Esophagus squamous epithelium (tissue), 5 donors: ENCODE measurements around the gene ABLIM2. TPM values are rescaled to one million over a fixed set of nuclear protein-coding genes. Genes with fewer than 3 reads are reported as not detected.

Source experiments
- DNase-seq: peaks from one replicate; lab custom pipeline; 2025; lab: John Stamatoyannopoulos, UW
- H3K27ac ChIP-seq, 4 donors: fragments of 200-600 bp; sonication (generic); one replicate each; pipeline ENCODE4 v1.5.1; 2016 to 2019; ENCODE audit warnings: mild to moderate bottlenecking in 1 of 4
- H3K27me3 ChIP-seq, 4 donors: fragments of 200-600 bp; sonication (generic); 1 replicate in 3 of 4; 2 replicates in 1 of 4; pipeline versions ENCODE4 v1.5.1 to v1.6.0; 2017 to 2021; ENCODE audit warnings: antibody characterized with exemption in 1 of 4
- H3K36me3 ChIP-seq, 3 donors: fragments of 200-600 bp; sonication (generic); one replicate each; pipeline ENCODE4 v1.5.1; 2016 to 2019
- H3K4me1 ChIP-seq, 3 donors: fragments of 200-600 bp; sonication (generic); one replicate each; pipeline ENCODE4 v1.5.1; 2017 to 2019
- H3K4me3 ChIP-seq, 4 donors: fragments of 200-600 bp; sonication (generic); 1 replicate in 3 of 4; 2 replicates in 1 of 4; pipeline ENCODE4 v1.5.1; 2016 to 2019; ENCODE audit warnings: mild to moderate bottlenecking in 2 of 4, moderate library complexity in 1 of 4
- H3K9me3 ChIP-seq, 3 donors: fragments of 200-600 bp; sonication (generic); one replicate each; pipeline ENCODE4 v1.5.1; 2016 to 2019
- CTCF ChIP-seq, 6 experiments: fragments of 450-650 bp in 4 of 6; fragments of 200-600 bp in 2 of 6; sonication (generic) in 2 of 6; IDR thresholded peaks; one replicate each; pipeline ENCODE4 v1.5.1; 2016 to 2019; ENCODE audit warnings: antibody characterized with exemption in 6 of 6, mild to moderate bottlenecking in 4 of 6, moderate library complexity in 4 of 6
- POLR2A ChIP-seq, 4 donors: fragments of 450-650 bp; IDR thresholded peaks; one replicate each; pipeline ENCODE4 v1.6.1; 2017; ENCODE audit warnings: antibody characterized with exemption in 4 of 4, mild to moderate bottlenecking in 4 of 4, moderate library complexity in 3 of 4
- WGBS, 2 donors: methylation state at CpG; one replicate each; pipeline ENCODE4 v1.1.5; 2018; 5-methylcytosine and 5-hydroxymethylcytosine counted together
- intact Hi-C: fragments of 100-400 bp; cut with DNase I; formaldehyde crosslinking; loops from one replicate; pipeline ENCODE4 v1.15.0; 2022
- total RNA-seq, 4 donors: library from RNA; depleted of rRNA; stranded (reverse); fragments of >200 nt; gene quantifications; one replicate each; pipeline ENCODE4 v1.1.0, GENCODE V29; 2016
- donor health status: DM: yes; HTN: yes; CAD: no.

ABLIM2 gene
- total RNA-seq, 4 donors from 2014 or later, result 13.5 to 26.7 (median 15.7) TPM

- Histone ChIP-seq H3K4me3 (no peak overlapping the region), H3K4me1 (peaks cover 0 to 2% (median under 1%) of the 10 kb centered on the region in 3 donors), H3K27me3 (no peaks in the 10 kb centered on the region), H3K36me3 (peaks cover 0 to 34% (median 0%) of the 10 kb centered on the region in 3 donors), H3K9me3 (no peaks in the 10 kb centered on the region), H3K27ac (no peak overlapping the region)
- TF ChIP-seq POLR2A (IDR thresholded peaks at IDR 0.05), result no peak
- WGBS, 2 donors, result 75 to 85% methylated on average over 13 to 23 of the region's 29 CpGs
- intact Hi-C loops, result no loop called here
- no peak for DNase-seq
Measured at GRCh38 chr4:8081621-8082516, 76.7 kb downstream of the ABLIM2 start.

GRCh38 chr4:8081171-8081570 is 77.4 kb downstream of the ABLIM2 start:
- Histone ChIP-seq H3K4me1 (no peaks in the 10 kb centered on the region), H3K36me3 (peaks cover 0 to 34% (median 0%) of the 10 kb centered on the region in 3 donors), H3K27ac (no peak overlapping the region), H3K27me3 (no peaks in the 10 kb centered on the region), H3K9me3 (no peaks in the 10 kb centered on the region), H3K4me3 (no peak overlapping the region)
- WGBS, 2 donors, result 85% methylated on average over 4 to 6 of the region's 11 CpGs
- intact Hi-C loops, result no loop called here
- no peak for DNase-seq
- TF ChIP-seq POLR2A (IDR thresholded peaks at IDR 0.05) (no peak), CTCF (IDR thresholded peaks at IDR 0.05) (no peak)

GRCh38 chr4:8080754-8081065 is 77.9 kb downstream of the ABLIM2 start:
- WGBS, 2 donors, result 50 to 93% methylated on average over 1 to 4 of the region's 5 CpGs
- H3K27me3 ChIP-seq, result no peaks in the 10 kb centered on the region
- no peaks in the 10 kb centered on the region for H3K4me1 ChIP-seq
- peaks cover 0 to 32% (median 0%) of the 10 kb centered on the region in 3 donors for H3K36me3 ChIP-seq
- no peak for DNase-seq
- no peak for TF ChIP-seq CTCF (IDR thresholded peaks at IDR 0.05)
- no peak for TF ChIP-seq POLR2A (IDR thresholded peaks at IDR 0.05)
- intact Hi-C loops, result no loop called here
- no peaks in the 10 kb centered on the region for H3K9me3 ChIP-seq
- no peak overlapping the region for H3K4me3 ChIP-seq
- no peak overlapping the region for H3K27ac ChIP-seq

DNA sequence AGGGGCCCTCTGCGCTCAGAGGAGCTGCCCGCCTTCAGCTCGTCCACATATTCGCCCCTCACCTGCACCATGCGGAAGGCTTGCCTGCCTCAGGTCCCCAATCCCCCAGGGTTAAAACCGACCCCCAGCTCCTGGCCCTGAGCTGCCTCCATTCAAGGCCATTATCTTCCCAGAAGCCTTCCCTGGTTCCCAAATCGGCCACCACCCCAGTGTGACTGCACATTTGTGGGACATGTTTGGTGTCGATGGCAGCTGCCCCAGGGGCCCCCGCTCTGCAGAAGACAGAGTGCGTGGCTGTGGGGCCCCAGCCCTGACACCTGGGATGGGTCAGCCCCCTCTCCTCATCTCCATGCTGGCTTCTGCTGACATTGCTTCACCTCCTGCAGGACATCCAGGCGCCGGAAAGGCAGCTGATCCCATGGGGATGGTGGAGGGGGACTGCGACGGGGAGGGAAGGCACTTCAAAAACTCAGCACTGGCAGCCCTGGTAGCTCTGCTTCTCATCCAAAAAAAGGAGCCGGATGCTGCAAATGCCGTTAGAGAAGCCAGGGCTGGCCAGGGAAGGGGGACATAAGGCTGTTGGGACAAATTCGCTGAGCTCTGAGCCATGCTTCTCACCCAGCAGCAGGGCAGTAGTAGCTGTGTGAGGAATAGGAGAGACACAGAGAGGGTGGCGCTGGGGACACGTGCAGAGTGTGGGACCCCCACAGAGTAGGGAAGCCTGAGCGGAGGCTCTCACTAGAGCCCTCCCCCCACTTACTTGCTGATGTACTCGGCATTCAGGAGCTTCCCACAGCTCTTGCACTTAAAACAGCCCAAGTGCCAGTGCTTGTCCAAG is 78.5 kb downstream of the ABLIM2 start:
- no peak for TF ChIP-seq CTCF (IDR thresholded peaks at IDR 0.05)
- no peak for TF ChIP-seq POLR2A (IDR thresholded peaks at IDR 0.05)
- H3K27ac ChIP-seq, result no peak overlapping the region
- intact Hi-C loops, result no loop called here

GRCh38 chr4:8079031-8079885 is 79.4 kb downstream of the ABLIM2 start:
- Histone ChIP-seq H3K9me3 (no peaks in the 10 kb centered on the region), H3K36me3 (peaks cover 0 to 24% (median 0%) of the 10 kb centered on the region in 3 donors), H3K4me1 (no peaks in the 10 kb centered on the region), H3K4me3 (no peak overlapping the region), H3K27me3 (no peaks in the 10 kb centered on the region), H3K27ac (no peak overlapping the region)
- WGBS, 2 donors, result 47 to 53% methylated on average over 3 to 27 of the region's 32 CpGs
- no peak for DNase-seq
- intact Hi-C loops, result no loop called here
- TF ChIP-seq POLR2A (IDR thresholded peaks at IDR 0.05) (no peak), CTCF (IDR thresholded peaks at IDR 0.05) (no peak)

More for the DNA sequence above, 78.5 kb downstream of the ABLIM2 start:
- 47 to 72% methylated on average over 15 of the region's 21 CpGs for WGBS, 2 donors
- no peaks in the 10 kb centered on the region for H3K9me3 ChIP-seq
- peaks cover 0 to 26% (median 0%) of the 10 kb centered on the region in 3 donors for H3K36me3 ChIP-seq
- H3K4me1 ChIP-seq, result no peaks in the 10 kb centered on the region
- H3K4me3 ChIP-seq, result no peak overlapping the region
- DNase-seq, result no peak
- H3K27me3 ChIP-seq, result no peaks in the 10 kb centered on the region
